Upper lobe of left lung (tissue), 6 donors: ENCODE measurements around the gene PPP1R13B. TPM values are rescaled to one million over a fixed set of nuclear protein-coding genes. Genes with fewer than 3 reads are reported as not detected.
A peak's percentile ranks its signal among the peaks of the same experiment; 100 is the strongest.
"Not testable (repeated sequence)": the region's sequence is repeated elsewhere in the genome, so short reads cannot be mapped to it uniquely, and the experiment has no call there.

Experiments
- ATAC-seq, 2 donors: fragments of 200-7000 bp; cut with Tn5 transposase; one replicate each; pipeline ENCODE4 v1.9.1; 2022; ENCODE audit warnings: mild to moderate bottlenecking in 2 of 2, moderate library complexity in 2 of 2; ENCODE audit not compliant: low FRiP score in 2 of 2
- DNase-seq, 2 donors: peaks; one replicate each; pipeline ENCODE4 v3.0.0-alpha.2; 2019 to 2020
- H3K27ac ChIP-seq, 4 donors: fragments of 200-600 bp; sonication (generic); one replicate each; pipeline ENCODE4 v1.5.1; 2016 to 2019
- H3K27me3 ChIP-seq, 4 donors: fragments of 200-600 bp; sonication (generic); one replicate each; pipeline ENCODE4 v1.5.1; 2017 to 2019
- H3K36me3 ChIP-seq, 4 donors: fragments of 200-600 bp; sonication (generic); one replicate each; pipeline ENCODE4 v1.5.1; 2016 to 2019
- H3K4me1 ChIP-seq, 4 donors: fragments of 200-600 bp; sonication (generic); one replicate each; pipeline ENCODE4 v1.5.1; 2018 to 2019
- H3K4me3 ChIP-seq, 4 donors: fragments of 200-600 bp; sonication (generic); one replicate each; pipeline ENCODE4 v1.5.1; 2017 to 2019; ENCODE audit warnings: mild to moderate bottlenecking in 2 of 4, moderate library complexity in 1 of 4
- H3K9me3 ChIP-seq, 4 donors: fragments of 200-600 bp; sonication (generic); one replicate each; pipeline ENCODE4 v1.5.1; 2018 to 2019
- CTCF ChIP-seq, 6 experiments: fragments of 450-650 bp in 4 of 6; fragments of 200-600 bp in 2 of 6; sonication (generic) in 2 of 6; IDR thresholded peaks; one replicate each; pipeline ENCODE4 v1.5.1; 2016 to 2019; ENCODE audit warnings: antibody characterized with exemption in 6 of 6
- EP300 ChIP-seq, 4 donors: sonication (generic); formaldehyde crosslinking; IDR thresholded peaks; one replicate each; pipeline ENCODE4 v1.5.1; 2017; ENCODE audit warnings: antibody characterized with exemption in 4 of 4, control low read depth in 2 of 4
- POLR2A ChIP-seq, 4 donors: fragments of 450-650 bp; IDR thresholded peaks; one replicate each; pipeline ENCODE4 v1.5.1; 2016 to 2017; ENCODE audit warnings: antibody characterized with exemption in 4 of 4, mild to moderate bottlenecking in 2 of 4
- POLR2AphosphoS5 ChIP-seq, 2 donors: sonication (generic); formaldehyde crosslinking; IDR thresholded peaks; one replicate each; pipeline ENCODE4 v1.5.1; 2017; ENCODE audit warnings: antibody characterized with exemption in 2 of 2
- WGBS, 2 donors: methylation state at CpG; one replicate each; pipeline ENCODE4 v1.1.5; 2017 to 2018; 5-methylcytosine and 5-hydroxymethylcytosine counted together
- total RNA-seq, 6 donors: library from RNA; depleted of rRNA in 4 of 6; stranded (reverse); fragments of >200 nt in 4 of 6; gene quantifications; one replicate each; pipeline versions ENCODE4 v1.1.0 to v1.2.1, GENCODE V29; 2016 to 2021
- donor health status: DM: no; HTN: no; CAD: no; lungs with moderate emphysema.
- donor health status: DM: no; HTN: yes; CAD: no; lungs with severe emphysema.

PPP1R13B gene
- total RNA-seq, 6 donors from 2014 or later: 37.0 to 117 (median 71.1) TPM

GRCh38 chr14:103845327-103845726 is 2.0 kb downstream of the PPP1R13B start:
- TF ChIP-seq CTCF (IDR thresholded peaks at IDR 0.05) (no peak), EP300 (IDR thresholded peaks at IDR 0.05) (no peak), POLR2AphosphoS5 (IDR thresholded peaks at IDR 0.05) (no peak), POLR2A (IDR thresholded peaks at IDR 0.05) (no peak)
- H3K9me3 ChIP-seq: no peaks in the 10 kb centered on the region
- H3K27ac ChIP-seq: no peak overlapping the region
- DNase-seq: no peak
- peak overlapping the region in 1 of 4 donors; percentile 89 for H3K4me3 ChIP-seq
- ATAC-seq: no peak
- WGBS, 2 donors: 47 to 59% methylated on average over 5 of the region's 5 CpGs
- H3K36me3 ChIP-seq: no peaks in the 10 kb centered on the region
- H3K27me3 ChIP-seq: no peaks in the 10 kb centered on the region
- peaks cover 14 to 40% (median 21%) of the 10 kb centered on the region in 4 donors for H3K4me1 ChIP-seq

- not testable (repeated sequence) for H3K4me3 ChIP-seq, H3K9me3 ChIP-seq, H3K27me3 ChIP-seq, ATAC-seq, H3K36me3 ChIP-seq, DNase-seq
- H3K4me1 ChIP-seq: peaks cover 8 to 53% (median 18%) of the 10 kb centered on the region in 4 donors
- 67 to 90% methylated on average over 12 of the region's 12 CpGs for WGBS, 2 donors
- H3K27ac ChIP-seq: peak overlapping the region in 3 of 4 donors; percentile 10 to 49 (median 21)
These were observed 6.1 kb downstream of the PPP1R13B start for GRCh38 chr14:103841265-103841664.

- ATAC-seq (no peak), DNase-seq (no peak)
- 56 to 61% methylated on average over 2 of the region's 2 CpGs for WGBS, 2 donors
- Histone ChIP-seq H3K27me3 (no peaks in the 10 kb centered on the region), H3K9me3 (no peaks in the 10 kb centered on the region), H3K36me3 (no peaks in the 10 kb centered on the region), H3K4me1 (peaks cover 3 to 46% (median 10%) of the 10 kb centered on the region in 4 donors), H3K27ac (peak overlapping the region in 1 of 4 donors; percentile 54), H3K4me3 (no peak overlapping the region)
- TF ChIP-seq EP300 (IDR thresholded peaks at IDR 0.05) (no peak), CTCF (IDR thresholded peaks at IDR 0.05) (no peak), POLR2A (IDR thresholded peaks at IDR 0.05) (no peak), POLR2AphosphoS5 (IDR thresholded peaks at IDR 0.05) (no peak)
These were observed 7.4 kb downstream of the PPP1R13B start for GRCh38 chr14:103840014-103840413.

- ATAC-seq (no peak), DNase-seq (no peak)
- WGBS, 2 donors: 62 to 79% methylated on average over 1 of the region's 1 CpG
- Histone ChIP-seq H3K36me3 (no peaks in the 10 kb centered on the region), H3K27me3 (no peaks in the 10 kb centered on the region), H3K27ac (peak overlapping the region in 1 of 4 donors; percentile 54), H3K4me3 (no peak overlapping the region), H3K4me1 (peaks cover 3 to 46% (median 10%) of the 10 kb centered on the region in 4 donors), H3K9me3 (no peaks in the 10 kb centered on the region)
- TF ChIP-seq EP300 (IDR thresholded peaks at IDR 0.05): no peak
- no peak for TF ChIP-seq POLR2AphosphoS5 (IDR thresholded peaks at IDR 0.05)
- TF ChIP-seq CTCF (IDR thresholded peaks at IDR 0.05): no peak
- no peak for TF ChIP-seq POLR2A (IDR thresholded peaks at IDR 0.05)
These were observed 7.8 kb downstream of the PPP1R13B start for GRCh38 chr14:103839579-103839978.

- WGBS, 2 donors: 28 to 45% methylated on average over 1 of the region's 1 CpG
These were observed 9.3 kb downstream of the PPP1R13B start for GRCh38 chr14:103838117-103838516.

More at GRCh38 chr14:103838117-103838516, 9.3 kb downstream of the PPP1R13B start:
- TF ChIP-seq POLR2AphosphoS5 (IDR thresholded peaks at IDR 0.05) (no peak), CTCF (IDR thresholded peaks at IDR 0.05) (no peak), EP300 (IDR thresholded peaks at IDR 0.05) (no peak), POLR2A (IDR thresholded peaks at IDR 0.05) (no peak)
- DNase-seq (no peak), ATAC-seq (no peak)
- Histone ChIP-seq H3K27me3 (no peaks in the 10 kb centered on the region), H3K4me1 (peaks cover 5 to 52% (median 10%) of the 10 kb centered on the region in 4 donors), H3K9me3 (no peaks in the 10 kb centered on the region), H3K36me3 (no peaks in the 10 kb centered on the region), H3K4me3 (no peak overlapping the region), H3K27ac (no peak overlapping the region)
